Mesenchymal stem cell (in vitro differentiated cells and primary cell): Measurements from ENCODE around the gene ZFHX3.

Experiments used
- DNase-seq: peaks from one replicate; pipeline ENCODE4 v3.0.0-alpha.2; 2013
- H2AFZ ChIP-seq: one replicate; pipeline ENCODE4 v1.6.1; 2013; ENCODE audit warnings: low read depth, mild to moderate bottlenecking, control low read depth, inconsistent platforms, low read length, moderate library complexity
- H2AK5ac ChIP-seq: 2 replicates; pipeline ENCODE4 v1.6.1; 2013; ENCODE audit warnings: low read length, moderate library complexity, mild to moderate bottlenecking, inconsistent platforms; ENCODE audit not compliant: severe bottlenecking
- H2BK120ac ChIP-seq: one replicate; pipeline ENCODE4 v1.6.1; 2013; ENCODE audit warnings: low read depth, mild to moderate bottlenecking, inconsistent platforms, low read length, moderate library complexity
- H2BK12ac ChIP-seq, 2 experiments: one replicate each; pipeline ENCODE4 v1.6.1; 2013; ENCODE audit warnings: inconsistent platforms in 2 of 2, low read length in 2 of 2, mild to moderate bottlenecking in 2 of 2, moderate library complexity in 2 of 2, control low read depth in 1 of 2
- H2BK15ac ChIP-seq: one replicate; pipeline ENCODE4 v1.6.1; 2013; ENCODE audit warnings: mild to moderate bottlenecking, low read depth, inconsistent platforms; ENCODE audit not compliant: poor library complexity, severe bottlenecking
- H2BK5ac ChIP-seq: 2 replicates; pipeline ENCODE4 v1.6.1; 2013; ENCODE audit warnings: low read depth, mild to moderate bottlenecking, low read length, control low read depth, inconsistent platforms; ENCODE audit not compliant: poor library complexity, severe bottlenecking
- H3K14ac ChIP-seq, 2 experiments: one replicate each; pipeline ENCODE4 v1.6.1; 2013; ENCODE audit warnings: inconsistent platforms in 2 of 2, low read length in 2 of 2, control low read depth in 1 of 2, mild to moderate bottlenecking in 1 of 2, moderate library complexity in 1 of 2
- H3K18ac ChIP-seq, 2 experiments: one replicate each; pipeline ENCODE4 v1.6.1; 2013; ENCODE audit warnings: inconsistent platforms in 2 of 2, low read length in 2 of 2, control low read depth in 1 of 2, low read depth in 1 of 2, mild to moderate bottlenecking in 1 of 2
- H3K23ac ChIP-seq, 2 experiments: one replicate each; pipeline ENCODE4 v1.6.1; 2013; ENCODE audit warnings: inconsistent platforms in 2 of 2, low read length in 2 of 2, mild to moderate bottlenecking in 2 of 2, moderate library complexity in 2 of 2, control low read depth in 1 of 2
- H3K27ac ChIP-seq: 2 replicates; pipeline ENCODE4 v1.5.1; 2013; ENCODE audit warnings: mild to moderate bottlenecking, moderate library complexity, low read length, control low read depth, inconsistent platforms; ENCODE audit not compliant: poor library complexity, severe bottlenecking
- H3K27me3 ChIP-seq, 2 experiments: 2 replicates each; pipeline versions ENCODE4 v1.6.1 to v1.7.0; 2013; ENCODE audit warnings: low read length in 2 of 2, mild to moderate bottlenecking in 2 of 2, moderate library complexity in 2 of 2, control low read depth in 1 of 2, inconsistent platforms in 1 of 2; ENCODE audit not compliant: control insufficient read depth in 1 of 2, insufficient read depth in 1 of 2
- H3K36me3 ChIP-seq, 2 experiments: 2 replicates each; pipeline versions ENCODE4 v1.6.1 to v1.7.0; 2013; ENCODE audit warnings: low read length in 2 of 2, control low read depth in 1 of 2, inconsistent platforms in 1 of 2, low read depth in 1 of 2, mild to moderate bottlenecking in 1 of 2; ENCODE audit not compliant: insufficient read depth in 2 of 2, control insufficient read depth in 1 of 2
- H3K4ac ChIP-seq, 2 experiments: one replicate each; pipeline ENCODE4 v1.6.1; 2013; ENCODE audit warnings: inconsistent platforms in 2 of 2, low read length in 2 of 2, mild to moderate bottlenecking in 2 of 2, moderate library complexity in 2 of 2, control low read depth in 1 of 2, low read depth in 1 of 2
- H3K4me1 ChIP-seq: 2 replicates; pipeline ENCODE4 v1.6.1; 2013; ENCODE audit warnings: low read depth, low read length, control low read depth; ENCODE audit not compliant: control insufficient read depth, insufficient read depth
- H3K4me2 ChIP-seq: 2 replicates; pipeline ENCODE4 v1.6.1; 2013; ENCODE audit warnings: low read length, mild to moderate bottlenecking, inconsistent platforms; ENCODE audit not compliant: poor library complexity, severe bottlenecking
- H3K4me3 ChIP-seq, 2 experiments: 2 replicates each; pipeline versions ENCODE4 v1.5.1 to v1.7.0; 2013; ENCODE audit warnings: low read length in 2 of 2, mild to moderate bottlenecking in 2 of 2, control low read depth in 1 of 2, low read depth in 1 of 2; ENCODE audit not compliant: insufficient read depth in 1 of 2
- H3K79me1 ChIP-seq: replicated peaks from 2 replicates; pipeline ENCODE4 v1.6.1; 2013; ENCODE audit warnings: mild to moderate bottlenecking, control low read depth, low read length, inconsistent platforms; ENCODE audit not compliant: poor library complexity, severe bottlenecking
- H3K9ac ChIP-seq: 2 replicates; pipeline ENCODE4 v1.7.0; 2013; ENCODE audit warnings: mild to moderate bottlenecking, low read length, moderate library complexity
- H3K9me3 ChIP-seq: 2 replicates; pipeline ENCODE4 v1.7.0; 2013; ENCODE audit warnings: mild to moderate bottlenecking, low read length; ENCODE audit not compliant: control insufficient read depth
- H4K8ac ChIP-seq: one replicate; pipeline ENCODE4 v1.6.1; 2013; ENCODE audit warnings: inconsistent platforms, mild to moderate bottlenecking, low read length, moderate library complexity
- H4K91ac ChIP-seq: one replicate; pipeline ENCODE4 v1.6.1; 2013; ENCODE audit warnings: mild to moderate bottlenecking, low read length, inconsistent platforms
- WGBS: methylation state at CpG from one replicate; pipeline ENCODE4 v1.1.7; 2013; ENCODE audit warnings: mixed read lengths; 5-methylcytosine and 5-hydroxymethylcytosine counted together

Gene ZFHX3

GRCh38 chr16:72940886-72941285 is 107.0 kb downstream of the ZFHX3 start:
- H2BK15ac ChIP-seq, result no peak overlapping the region
- peaks cover 0 to 3% of the 10 kb centered on the region in 2 experiments for H3K36me3 ChIP-seq
- H4K91ac ChIP-seq, result no peak overlapping the region
- no peak overlapping the region for H3K4ac ChIP-seq
- H3K4me3 ChIP-seq, result no peak overlapping the region
- H3K23ac ChIP-seq, result no peak overlapping the region
- DNase-seq, result no peak
- no peaks in the 10 kb centered on the region for H3K9me3 ChIP-seq
- H3K18ac ChIP-seq, result no peak overlapping the region
- no peak overlapping the region for H2AFZ ChIP-seq
- no peak overlapping the region for H2BK120ac ChIP-seq
- no peaks in the 10 kb centered on the region for H3K27me3 ChIP-seq
- H3K9ac ChIP-seq, result no peak overlapping the region
- 93% methylated on average over 5 of the region's 5 CpGs for WGBS
- no peak overlapping the region for H2BK5ac ChIP-seq
- no peak overlapping the region for H3K27ac ChIP-seq
- H4K8ac ChIP-seq, result no peak overlapping the region
- H3K4me1 ChIP-seq, result peaks cover 8% of the 10 kb centered on the region
- H2BK12ac ChIP-seq, result no peak overlapping the region
- H3K14ac ChIP-seq, result no peak overlapping the region
- H3K4me2 ChIP-seq, result no peak overlapping the region
- H2AK5ac ChIP-seq, result no peak overlapping the region
- H3K79me1 ChIP-seq, result peaks cover 41% of the 10 kb centered on the region

GRCh38 chr16:72939247-72939646 is 108.7 kb downstream of the ZFHX3 start:
- Histone ChIP-seq H3K14ac (no peak overlapping the region), H2AFZ (no peak overlapping the region), H3K27me3 (no peaks in the 10 kb centered on the region), H2BK5ac (no peak overlapping the region), H2AK5ac (no peak overlapping the region), H3K9ac (peak overlapping the region; percentile 83), H3K79me1 (peaks cover 37% of the 10 kb centered on the region), H3K36me3 (peaks cover 0 to 3% of the 10 kb centered on the region in 2 experiments), H3K4ac (no peak overlapping the region), H3K4me2 (no peak overlapping the region), H4K8ac (no peak overlapping the region), H2BK15ac (no peak overlapping the region), H2BK120ac (no peak overlapping the region), H4K91ac (no peak overlapping the region), H3K18ac (peak overlapping the region in 1 of 2 experiments; percentile 0), H3K4me3 (peak overlapping the region in 1 of 2 experiments; percentile 64), H3K4me1 (peaks cover 8% of the 10 kb centered on the region), H3K27ac (no peak overlapping the region), H3K23ac (no peak overlapping the region), H2BK12ac (peak overlapping the region in 1 of 2 experiments; percentile 15), H3K9me3 (no peaks in the 10 kb centered on the region)
- DNase-seq, result peak; percentile 19
- WGBS, result 90% methylated on average over 10 of the region's 10 CpGs

GRCh38 chr16:72938795-72939164 is 109.1 kb downstream of the ZFHX3 start:
- Histone ChIP-seq H2BK120ac (no peak overlapping the region), H2BK12ac (peak overlapping the region in 1 of 2 experiments; percentile 15), H2AK5ac (no peak overlapping the region), H3K14ac (no peak overlapping the region), H3K4me2 (no peak overlapping the region), H3K27ac (no peak overlapping the region), H3K36me3 (peaks cover 0 to 3% of the 10 kb centered on the region in 2 experiments), H2AFZ (no peak overlapping the region), H4K91ac (no peak overlapping the region), H3K4ac (no peak overlapping the region), H3K9ac (peak overlapping the region; percentile 83), H3K27me3 (no peaks in the 10 kb centered on the region), H2BK5ac (no peak overlapping the region), H3K4me1 (peaks cover 8% of the 10 kb centered on the region), H2BK15ac (no peak overlapping the region), H4K8ac (no peak overlapping the region), H3K79me1 (peaks cover 37% of the 10 kb centered on the region), H3K23ac (no peak overlapping the region), H3K18ac (peak overlapping the region in 1 of 2 experiments; percentile 0), H3K4me3 (peak overlapping the region in 1 of 2 experiments; percentile 64), H3K9me3 (no peaks in the 10 kb centered on the region)
- 66% methylated on average over 4 of the region's 7 CpGs for WGBS
- DNase-seq, result peak; percentile 75

GRCh38 chr16:72937916-72938794 is 109.8 kb downstream of the ZFHX3 start:
- peaks cover 0 to 3% of the 10 kb centered on the region in 2 experiments for H3K36me3 ChIP-seq
- no peak overlapping the region for H3K4ac ChIP-seq
- no peak overlapping the region for H2BK120ac ChIP-seq
- H3K23ac ChIP-seq, result no peak overlapping the region
- peak overlapping the region; percentile 73 for H2BK15ac ChIP-seq
- H3K14ac ChIP-seq, result no peak overlapping the region
- no peaks in the 10 kb centered on the region for H3K9me3 ChIP-seq
- H4K8ac ChIP-seq, result no peak overlapping the region
- 94% methylated on average over 22 of the region's 22 CpGs for WGBS
- no peak overlapping the region for H4K91ac ChIP-seq
- H3K4me3 ChIP-seq, result peak overlapping the region in 1 of 2 experiments; percentile 64
- H3K27me3 ChIP-seq, result no peaks in the 10 kb centered on the region
- no peak for DNase-seq
- no peak overlapping the region for H2AFZ ChIP-seq
- peak overlapping the region; percentile 83 for H3K9ac ChIP-seq
- no peak overlapping the region for H2BK12ac ChIP-seq
- peaks cover 8% of the 10 kb centered on the region for H3K4me1 ChIP-seq
- H2BK5ac ChIP-seq, result no peak overlapping the region
- no peak overlapping the region for H3K4me2 ChIP-seq
- peaks cover 35% of the 10 kb centered on the region for H3K79me1 ChIP-seq
- no peak overlapping the region for H2AK5ac ChIP-seq
- H3K27ac ChIP-seq, result no peak overlapping the region
- no peak overlapping the region for H3K18ac ChIP-seq
